ENCODE data around the gene PHYKPL. TPM values are rescaled to one million over a fixed set of nuclear protein-coding genes. Genes with fewer than 3 reads are reported as not detected.

The PHYKPL gene
- total RNA-seq, 1 donor, result 31.5 TPM

GRCh38 chr5:178252258-178252657, 19.7 kb upstream of the PHYKPL start:
- H3K4me3 ChIP-seq (ENCODE audit: low read depth, low read length), result no peak overlapping the region
- no peak for DNase-seq (ENCODE audit: low read depth)
- TF ChIP-seq CTCF (IDR thresholded peaks at IDR 0.05; ENCODE audit: insufficient read depth, low read depth, low read length), result no peak

DNA sequence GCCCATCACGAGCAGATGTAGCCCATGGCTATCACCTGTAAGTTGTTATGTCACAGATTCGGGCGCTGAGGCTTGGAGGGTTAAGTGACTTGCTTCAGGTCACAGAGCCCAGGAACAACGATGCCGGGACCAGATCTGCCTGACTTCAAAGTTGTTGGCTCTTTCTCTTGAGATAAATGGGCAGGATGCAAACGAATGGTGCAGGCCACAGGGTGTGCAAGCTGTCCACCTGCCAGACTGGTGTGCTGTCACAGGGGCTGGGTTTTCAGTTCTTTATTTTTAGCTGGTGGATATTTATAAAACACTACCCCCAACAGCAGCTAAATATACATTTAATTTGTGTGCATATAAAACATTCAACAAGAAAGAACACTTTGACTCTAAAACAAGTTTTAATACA, 17.7 kb upstream of the PHYKPL start:
- DNase-seq (ENCODE audit: low read depth), result no peak
- TF ChIP-seq CTCF (IDR thresholded peaks at IDR 0.05; ENCODE audit: insufficient read depth, low read depth, low read length), result no peak

DNA sequence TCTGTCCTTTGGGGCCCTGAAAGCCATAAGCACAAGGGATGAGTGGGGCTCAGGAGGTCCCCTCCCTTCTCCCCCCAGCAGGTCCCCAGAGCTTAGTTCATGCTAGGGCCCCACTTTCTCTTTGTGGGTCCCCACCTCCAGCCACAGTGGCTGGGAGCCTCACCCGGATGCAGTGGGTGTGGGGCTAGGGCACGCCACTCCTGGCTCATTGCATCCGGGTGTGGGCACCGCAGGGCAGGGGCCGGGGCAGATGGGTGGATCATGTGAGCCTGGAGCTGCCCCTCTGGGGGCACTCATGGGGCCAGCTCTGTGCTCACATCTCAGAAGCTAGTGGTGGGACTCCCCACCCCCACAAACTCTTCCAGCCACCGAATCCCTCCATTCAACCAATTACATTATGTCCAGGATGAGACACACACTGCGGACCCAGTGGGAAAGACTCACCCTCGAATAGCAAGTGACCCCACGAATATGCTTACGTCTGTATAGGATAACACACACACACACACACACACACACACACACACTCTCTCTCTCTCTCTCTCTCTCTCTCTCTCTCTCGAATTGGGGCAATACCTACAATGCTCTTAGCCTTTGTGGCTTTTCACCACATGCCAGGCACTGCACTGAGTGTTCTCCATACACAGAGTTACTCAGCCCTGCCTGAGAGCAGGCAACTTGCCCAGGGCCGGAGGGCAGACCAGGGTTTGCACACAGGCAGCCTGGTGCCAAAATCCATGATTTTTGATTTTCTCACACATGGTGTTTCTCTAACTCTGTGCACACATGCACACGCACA, 16.8 kb upstream of the PHYKPL start:
- no peak overlapping the region for H3K4me3 ChIP-seq (ENCODE audit: low read depth, low read length)
- TF ChIP-seq CTCF (IDR thresholded peaks at IDR 0.05; ENCODE audit: insufficient read depth, low read depth, low read length), result no peak
- no peak for DNase-seq (ENCODE audit: low read depth)

More for the DNA sequence above, 17.7 kb upstream of the PHYKPL start:
- H3K4me3 ChIP-seq (ENCODE audit: low read depth, low read length), result no peak overlapping the region

DNA sequence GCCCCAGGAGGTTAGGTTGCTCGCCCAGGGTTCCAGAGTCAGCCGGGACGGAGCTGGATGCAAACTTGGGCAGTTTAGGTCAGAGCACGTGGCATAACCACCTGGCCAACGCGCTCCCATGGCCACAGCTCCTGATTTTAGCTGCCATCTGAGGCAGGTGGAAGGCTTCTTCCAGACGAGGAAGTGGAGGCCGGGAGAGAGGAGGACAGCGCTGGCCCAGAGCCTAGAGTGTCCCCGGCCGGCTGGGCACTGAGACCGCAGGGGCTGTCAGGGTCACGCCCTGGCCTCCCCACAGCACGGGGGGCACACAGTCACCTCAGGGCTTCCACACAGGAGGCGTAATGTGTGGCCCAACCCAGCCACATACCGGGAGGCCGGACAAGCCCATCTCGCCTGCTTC, 16.1 kb upstream of the PHYKPL start:
- TF ChIP-seq CTCF (IDR thresholded peaks at IDR 0.05; ENCODE audit: insufficient read depth, low read depth, low read length), result no peak
- DNase-seq (ENCODE audit: low read depth), result no peak
- no peak overlapping the region for H3K4me3 ChIP-seq (ENCODE audit: low read depth, low read length)

GRCh38 chr5:178247481-178248456, 15.2 kb upstream of the PHYKPL start:
- H3K4me3 ChIP-seq (ENCODE audit: low read depth, low read length), result no peak overlapping the region
- DNase-seq (ENCODE audit: low read depth), result no peak
- TF ChIP-seq CTCF (IDR thresholded peaks at IDR 0.05; ENCODE audit: insufficient read depth, low read depth, low read length), result no peak

DNA sequence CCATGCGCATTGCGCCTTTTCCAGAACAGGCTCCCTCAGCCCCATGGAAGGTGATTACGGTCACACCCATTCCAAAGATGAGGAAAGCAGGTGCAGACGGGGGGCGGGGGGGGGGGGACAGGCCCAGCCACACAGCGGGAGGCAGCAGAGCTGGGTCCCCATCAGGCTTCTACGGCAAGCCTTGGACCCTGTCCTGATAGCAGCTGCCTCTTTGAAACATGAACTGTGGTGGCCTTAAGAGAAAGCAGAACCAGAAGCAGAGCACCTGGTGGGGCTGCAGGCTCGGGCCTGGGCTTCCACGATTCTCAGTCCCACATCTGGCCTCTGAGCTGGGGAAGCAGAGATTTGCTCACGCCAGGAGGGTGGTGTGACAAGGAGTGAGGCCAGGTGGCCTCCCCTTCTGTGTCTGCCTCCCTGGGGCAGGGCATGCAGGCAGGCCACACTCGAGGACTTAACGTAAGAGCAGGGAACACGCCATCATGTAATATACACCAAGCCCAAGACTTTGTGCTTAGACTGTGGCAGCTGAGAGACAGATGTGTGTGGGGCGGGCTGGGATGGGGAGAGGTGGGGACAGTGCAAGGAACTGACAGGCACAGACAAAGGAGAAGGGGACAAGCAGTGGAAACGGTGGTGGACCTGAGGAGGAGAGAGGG, 14.2 kb upstream of the PHYKPL start:
- no peak overlapping the region for H3K4me3 ChIP-seq (ENCODE audit: low read depth, low read length)
- no peak for DNase-seq (ENCODE audit: low read depth)
- TF ChIP-seq CTCF (IDR thresholded peaks at IDR 0.05; ENCODE audit: insufficient read depth, low read depth, low read length), result no peak

All from fibroblast of villous mesenchyme (primary cell).